Gastrocnemius medialis (tissue), 4 donors: ENCODE data around the gene PIP4K2B.

Experiments used
- CTCF ChIP-seq, 5 experiments: fragments of 450-650 bp in 3 of 5; fragments of 200-600 bp in 2 of 5; sonication (generic) in 2 of 5; IDR thresholded peaks in 4 of 5; conservative IDR thresholded peaks in 1 of 5; 1 replicate in 4 of 5; 2 replicates in 1 of 5; pipeline ENCODE4 v1.5.1; 2016 to 2019; ENCODE audit warnings: antibody characterized with exemption in 5 of 5, mild to moderate bottlenecking in 3 of 5, moderate library complexity in 3 of 5
- POLR2A ChIP-seq, 2 donors: fragments of 450-650 bp; IDR thresholded peaks; one replicate each; pipeline ENCODE4 v1.6.1; 2017; ENCODE audit warnings: antibody characterized with exemption in 2 of 2, mild to moderate bottlenecking in 2 of 2, moderate library complexity in 2 of 2

DNA sequence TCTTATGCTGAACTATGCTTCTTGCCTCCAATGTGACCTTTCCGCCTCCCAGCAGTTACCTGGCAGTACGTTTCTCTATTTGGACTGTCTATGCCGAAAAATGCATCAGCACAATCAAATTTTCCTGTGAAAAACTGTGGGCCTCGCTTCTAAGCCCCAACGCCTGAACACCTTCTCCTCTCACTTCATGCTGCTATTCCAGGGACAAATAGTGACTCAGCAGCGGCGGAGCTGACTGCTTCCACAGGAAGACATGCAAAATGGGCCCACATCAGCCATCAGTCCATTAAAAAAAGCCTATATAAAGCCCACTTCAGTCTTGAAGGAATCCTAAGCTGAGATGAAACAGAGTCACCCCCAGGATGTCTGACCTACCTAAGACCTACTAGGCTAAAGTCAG is 10.5 kb upstream of the PIP4K2B start:
- TF ChIP-seq CTCF (IDR thresholded peaks at IDR 0.05 in 4 of 5, conservative IDR thresholded peaks at IDR 0.05 in 1 of 5), result no peak
- no peak for TF ChIP-seq POLR2A (IDR thresholded peaks at IDR 0.05)
